GM19463 (cell line): ENCODE data around the gene MAP3K5.

ENCODE experiments used
- ATAC-seq: cut with Tn5 transposase; IDR thresholded peaks from one replicate; pipeline ENCODE4 v1.9.1; 2021; ENCODE audit warnings: mild to moderate bottlenecking, moderate library complexity; ENCODE audit not compliant: unreplicated experiment

Gene MAP3K5

GRCh38 chr6:136655239-136656014 lies 136.8 kb downstream of the MAP3K5 start:
- ATAC-seq, result no peak

GRCh38 chr6:136654086-136654485 lies 138.2 kb downstream of the MAP3K5 start:
- ATAC-seq, result no peak

- no peak for ATAC-seq
These were observed 139.6 kb downstream of the MAP3K5 start for GRCh38 chr6:136652656-136653055.

GRCh38 chr6:136651982-136652381 lies 140.3 kb downstream of the MAP3K5 start:
- ATAC-seq, result no peak

GRCh38 chr6:136647363-136647852 lies 144.9 kb downstream of the MAP3K5 start:
- ATAC-seq, result peak; percentile 64

- no peak for ATAC-seq
These were observed 145.9 kb downstream of the MAP3K5 start for GRCh38 chr6:136646377-136646776.

DNA sequence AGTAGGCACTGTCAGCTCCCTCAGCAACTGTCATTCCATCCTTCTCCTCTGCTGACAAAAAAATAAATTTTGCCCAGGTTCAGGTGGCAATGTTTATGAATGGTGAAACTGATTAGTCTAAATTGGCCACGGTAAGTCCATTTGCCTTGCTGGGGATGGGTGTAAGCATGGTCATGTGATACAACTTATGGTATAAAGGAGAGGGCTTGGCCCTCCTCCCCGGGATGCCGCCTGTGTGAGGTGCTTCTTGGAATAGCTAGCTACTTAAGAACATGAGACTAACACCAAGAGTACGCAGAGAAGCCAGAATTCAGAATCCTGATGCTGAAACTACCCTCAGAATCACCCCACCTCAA lies 147.7 kb downstream of the MAP3K5 start:
- ATAC-seq, result no peak

- peak; percentile 62 for ATAC-seq
These were observed 148.3 kb downstream of the MAP3K5 start for GRCh38 chr6:136643850-136644596.

- no peak for ATAC-seq
These were observed 150.3 kb downstream of the MAP3K5 start for GRCh38 chr6:136641873-136642465.

DNA sequence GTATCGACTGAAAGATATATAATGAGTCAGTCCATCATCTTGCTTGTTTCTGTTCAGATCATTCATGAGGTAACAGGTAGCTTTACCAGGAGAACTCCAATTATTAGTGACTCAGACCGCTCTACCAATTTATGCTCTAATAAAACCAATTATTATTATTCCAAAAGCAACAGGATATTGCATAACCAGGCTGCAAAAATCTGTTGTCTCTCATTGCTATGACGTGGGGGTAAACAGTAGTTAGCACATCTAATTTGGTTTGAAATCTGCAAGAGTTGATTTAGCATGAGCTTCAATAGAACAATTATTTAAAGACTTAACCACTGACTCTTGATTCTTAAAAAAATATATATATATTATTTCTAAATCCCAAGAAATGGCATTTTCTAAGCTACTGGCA lies 151.1 kb downstream of the MAP3K5 start:
- ATAC-seq, result no peak

GRCh38 chr6:136640132-136640915 lies 152.0 kb downstream of the MAP3K5 start:
- ATAC-seq, result no peak

DNA sequence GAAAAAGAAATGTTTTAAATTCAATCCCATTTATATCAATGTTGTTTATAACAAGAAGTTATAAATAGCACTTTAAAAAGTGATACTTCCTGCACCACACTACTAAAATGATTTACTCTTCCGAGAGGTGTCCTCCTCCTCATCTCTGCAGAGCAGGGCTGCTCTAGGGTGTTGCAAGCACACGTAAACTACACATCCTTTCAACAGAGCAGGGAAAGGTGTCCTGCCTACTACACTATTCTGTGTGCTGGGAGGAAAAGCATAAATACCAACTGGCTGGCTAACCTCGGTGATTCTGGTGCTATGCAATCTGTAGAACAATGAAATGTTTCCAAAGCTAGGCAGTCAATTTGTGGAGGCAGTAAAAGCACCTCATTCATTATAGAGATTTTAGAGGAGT lies 152.6 kb downstream of the MAP3K5 start:
- no peak for ATAC-seq

DNA sequence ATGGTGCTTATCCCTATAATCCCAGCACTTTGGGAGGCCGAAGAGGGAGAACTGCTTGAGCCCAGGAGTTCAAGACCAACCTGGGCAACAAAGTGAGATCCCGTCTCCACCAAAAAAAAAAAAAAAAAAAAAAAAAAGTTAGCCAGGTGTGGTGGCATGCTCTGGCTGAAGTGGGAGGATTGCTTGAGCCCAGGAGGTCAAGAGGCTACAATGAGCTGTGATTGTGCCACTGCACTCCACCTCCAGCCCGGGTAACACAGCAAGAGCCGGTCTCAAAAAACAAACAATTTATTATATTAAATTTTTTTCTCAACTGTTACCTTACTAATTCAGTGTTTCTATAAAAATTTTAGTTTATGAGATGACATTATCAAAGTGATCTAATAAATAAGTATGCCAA lies 156.7 kb downstream of the MAP3K5 start:
- ATAC-seq, result no peak

DNA sequence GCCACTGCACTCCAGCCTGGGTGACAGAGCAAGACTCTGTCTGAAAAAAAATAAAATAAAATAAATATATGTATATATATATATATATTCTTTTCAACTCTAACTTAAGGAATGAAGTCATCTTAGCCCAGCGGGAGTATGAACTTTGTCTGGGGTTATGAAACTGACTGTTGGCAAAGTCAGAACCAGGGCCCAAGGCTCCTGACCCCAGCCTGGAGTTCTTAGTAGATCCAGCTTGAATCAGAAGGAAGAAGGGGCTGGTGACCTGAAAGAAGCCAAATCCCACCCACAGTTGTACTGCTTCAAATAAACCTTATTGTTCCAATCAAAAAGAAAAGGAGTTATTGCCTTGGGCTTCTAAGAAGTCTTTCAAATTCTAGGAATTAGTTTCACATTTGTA lies 158.9 kb downstream of the MAP3K5 start:
- no peak for ATAC-seq

GRCh38 chr6:136628996-136629395 lies 163.3 kb downstream of the MAP3K5 start:
- no peak for ATAC-seq

- ATAC-seq, result no peak
These were observed 165.1 kb downstream of the MAP3K5 start for GRCh38 chr6:136627191-136627590.

DNA sequence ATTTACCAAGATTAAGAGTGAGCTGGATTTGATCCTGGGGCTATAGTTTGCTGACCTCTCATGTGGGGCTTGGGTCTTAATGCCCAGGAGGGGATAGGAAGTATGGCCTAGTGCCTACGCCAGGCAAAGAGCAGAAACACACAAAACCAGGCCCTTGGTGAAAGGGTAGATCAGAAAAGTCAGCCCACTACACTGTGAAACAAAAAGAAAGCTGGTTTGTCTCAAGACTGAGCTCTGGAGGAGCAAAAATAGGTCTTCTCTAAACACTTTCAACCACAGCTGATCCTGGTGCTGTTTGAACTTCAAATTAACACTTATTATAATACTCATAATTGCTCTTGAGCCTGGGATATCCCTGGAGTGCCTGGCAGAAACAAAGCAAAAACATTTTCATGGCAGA lies 167.0 kb downstream of the MAP3K5 start:
- ATAC-seq, result no peak

GRCh38 chr6:136624347-136624746 lies 167.9 kb downstream of the MAP3K5 start:
- ATAC-seq, result no peak

DNA sequence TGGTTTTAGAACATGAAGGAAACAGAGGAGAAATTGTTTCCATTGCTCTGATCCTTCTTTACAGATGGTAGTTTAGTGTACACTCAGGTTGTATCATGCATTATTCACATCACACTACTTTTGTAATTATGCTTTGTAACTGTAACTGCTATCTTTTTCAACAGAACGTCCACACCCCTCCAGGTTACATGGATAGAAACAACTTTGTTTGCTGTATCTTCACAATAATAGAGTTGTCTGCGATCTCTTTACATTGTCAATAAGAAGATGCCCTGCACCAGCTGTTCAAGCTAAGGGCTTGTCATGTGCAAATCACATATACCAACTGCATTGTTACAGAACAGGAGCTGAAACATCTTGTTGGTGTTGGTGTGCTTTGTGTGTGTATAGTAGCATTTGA lies 174.2 kb downstream of the MAP3K5 start:
- ATAC-seq, result no peak

GRCh38 chr6:136616527-136616926 lies 175.8 kb downstream of the MAP3K5 start:
- no peak for ATAC-seq

GRCh38 chr6:136614994-136615393 lies 177.3 kb downstream of the MAP3K5 start:
- ATAC-seq, result no peak
